ENCODE data around the gene LSAMP.

Gene LSAMP

DNA sequence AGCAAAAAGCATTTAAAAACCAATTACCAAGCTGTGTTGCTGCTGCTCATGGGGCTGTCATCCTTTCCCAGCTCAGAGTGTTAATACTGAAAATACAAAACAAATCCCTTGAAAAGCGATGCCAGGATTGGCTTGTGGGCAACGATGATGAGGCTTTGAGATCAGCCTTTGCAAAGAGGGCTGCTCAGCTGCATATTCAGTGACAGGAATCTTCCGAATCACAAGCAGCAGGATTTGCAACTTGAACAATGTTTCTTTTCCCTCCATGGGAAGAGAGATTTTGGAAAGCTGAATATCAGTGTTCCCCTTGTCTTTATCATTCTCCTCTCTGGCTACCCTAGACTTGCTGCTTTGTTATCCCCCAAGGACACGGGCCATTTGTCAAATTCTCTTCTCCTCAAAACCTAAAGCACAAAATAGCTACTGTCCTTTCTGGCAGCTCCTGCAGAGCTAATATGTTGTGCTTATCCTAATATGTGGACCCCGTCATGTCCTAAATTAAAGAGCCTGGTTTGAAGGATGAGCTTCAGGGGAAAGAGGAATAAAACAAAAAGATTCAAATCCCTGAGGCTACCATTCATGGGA is 446.2 kb downstream of the LSAMP start:
- no peak for DNase-seq

GRCh38 chr3:115996420-115997108 is 448.7 kb downstream of the LSAMP start:
- no peak for DNase-seq

GRCh38 chr3:115990669-115991068 is 454.6 kb downstream of the LSAMP start:
- no peak for DNase-seq

- no peak for DNase-seq
These were observed 455.4 kb downstream of the LSAMP start for GRCh38 chr3:115989684-115990421.

DNA sequence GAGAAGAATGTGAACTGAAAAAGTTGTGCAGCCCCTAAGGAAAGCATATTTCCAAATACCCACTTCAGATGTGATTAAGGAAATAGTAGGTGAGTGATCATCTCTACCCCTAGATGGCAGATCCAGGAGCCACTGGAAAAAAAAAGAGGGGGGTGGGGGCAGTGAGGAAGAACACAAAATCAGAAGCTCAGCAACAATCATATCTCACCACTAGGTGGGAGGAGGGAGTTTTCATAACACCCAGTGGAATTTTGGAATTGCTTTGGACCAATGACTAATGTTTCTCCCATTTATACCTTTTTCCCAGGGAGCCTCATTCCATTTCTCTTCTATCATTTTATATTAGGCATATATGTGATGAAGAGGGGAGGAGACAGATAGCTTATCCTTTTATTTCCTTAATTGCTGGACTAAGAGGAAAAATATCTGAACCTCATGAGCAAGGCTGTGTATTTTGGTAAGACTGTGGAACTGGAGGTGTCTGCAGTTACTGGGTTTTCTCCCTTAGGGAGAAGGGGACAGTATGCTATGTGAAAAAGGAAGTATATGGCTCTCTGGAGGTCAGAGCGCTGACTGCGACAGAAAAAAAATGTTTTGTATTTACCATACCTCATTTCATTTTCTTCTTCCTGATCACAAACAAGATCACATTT is 458.6 kb downstream of the LSAMP start:
- no peak for DNase-seq

- DNase-seq = no peak
These were observed 462.7 kb downstream of the LSAMP start for GRCh38 chr3:115982629-115983028.

GRCh38 chr3:115982108-115982507 is 463.2 kb downstream of the LSAMP start:
- no peak for DNase-seq

DNA sequence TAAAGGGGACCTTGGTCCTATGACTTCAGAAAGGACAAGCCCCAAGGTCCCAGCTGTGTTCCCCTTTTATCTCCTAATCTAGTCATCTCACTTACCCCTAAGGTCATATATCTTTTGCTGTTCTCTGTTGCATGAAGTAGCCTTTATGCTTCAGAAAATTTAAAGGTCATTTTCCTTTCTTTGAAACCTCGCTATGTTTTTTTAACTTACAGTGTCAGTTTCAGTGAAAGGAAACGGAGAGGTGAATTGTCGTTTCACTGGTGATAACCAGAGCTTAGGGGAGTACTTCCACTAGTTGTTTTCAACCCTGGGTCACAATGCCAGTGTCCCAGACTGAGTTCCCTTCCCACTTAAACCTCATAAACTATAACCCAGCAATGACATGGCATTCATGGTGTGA is 464.6 kb downstream of the LSAMP start:
- DNase-seq = no peak

GRCh38 chr3:115977866-115978265 is 467.4 kb downstream of the LSAMP start:
- DNase-seq = no peak

DNA sequence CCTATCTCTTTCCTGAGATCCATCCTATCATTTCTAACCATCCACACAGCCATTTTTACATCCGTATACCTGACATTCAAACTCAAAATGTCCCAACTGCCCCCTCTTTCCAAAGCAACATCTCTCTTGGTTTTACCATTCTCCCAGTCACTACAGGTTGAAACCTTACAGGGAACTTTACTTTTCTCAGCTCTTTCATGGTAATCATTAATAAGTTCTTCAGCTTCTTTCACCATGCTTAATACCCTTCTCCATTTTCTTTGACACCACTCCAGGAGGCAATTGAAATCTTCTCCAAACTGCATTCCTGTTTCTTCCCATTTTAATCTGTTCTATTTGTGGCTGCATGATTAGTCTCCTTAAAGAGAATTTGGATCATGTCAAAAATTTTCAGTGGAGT is 469.5 kb downstream of the LSAMP start:
- no peak for DNase-seq

DNA sequence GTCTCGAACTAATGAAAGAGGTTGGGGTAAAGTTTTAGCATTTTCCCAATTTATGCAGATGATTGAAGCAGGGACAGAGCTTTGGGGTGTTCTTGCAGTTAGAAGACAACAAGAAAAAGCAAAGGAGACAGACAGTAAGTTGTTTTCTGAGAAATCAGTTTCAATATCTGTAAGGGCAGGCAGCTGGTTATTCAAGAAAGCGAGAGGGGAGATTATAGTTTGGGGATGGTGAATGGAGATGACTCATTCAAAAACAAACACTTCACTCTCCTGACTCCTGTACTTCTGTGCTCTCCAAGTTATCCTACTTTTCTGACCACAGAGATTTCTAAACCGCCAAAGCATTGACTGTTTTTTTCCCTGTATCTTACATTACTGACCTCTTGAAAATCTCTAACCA is 469.9 kb downstream of the LSAMP start:
- DNase-seq = no peak

DNA sequence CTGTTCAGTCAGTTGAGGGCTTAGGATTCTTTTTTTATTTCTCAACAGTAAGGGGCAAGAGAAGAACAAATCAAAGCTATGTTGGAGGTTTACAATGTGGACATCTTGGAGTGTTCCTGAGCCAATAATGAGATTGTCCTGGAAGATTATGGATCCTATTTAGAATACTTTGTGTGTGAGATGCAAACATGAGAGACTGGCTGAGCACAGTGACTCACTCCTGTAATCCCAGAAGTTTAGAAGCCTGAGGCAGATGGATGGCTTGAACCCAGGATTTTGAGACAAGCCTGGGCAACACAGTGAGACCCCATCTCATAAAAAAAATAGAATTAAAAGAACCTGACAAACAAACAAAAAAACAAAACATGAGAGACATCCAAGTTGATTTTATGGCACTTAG is 470.3 kb downstream of the LSAMP start:
- DNase-seq = no peak

DNA sequence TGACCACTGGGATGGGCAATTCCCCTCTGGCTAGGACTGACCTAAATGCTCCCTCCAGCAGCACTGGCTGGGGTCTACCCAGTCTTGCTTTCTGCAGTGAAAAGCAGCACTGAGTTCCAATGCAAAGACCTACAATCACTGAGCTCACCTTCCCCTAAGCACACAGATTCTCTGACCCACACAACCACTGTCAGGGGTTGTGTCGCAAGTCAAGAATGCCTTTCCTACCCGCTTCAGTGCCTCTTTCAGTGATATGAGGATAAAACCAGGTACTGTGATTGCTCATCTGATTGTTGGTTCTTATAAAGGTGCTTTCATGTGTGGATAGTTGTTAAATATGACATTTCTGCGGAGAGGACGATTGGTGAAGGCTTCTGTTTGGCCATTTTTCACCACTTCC is 476.4 kb downstream of the LSAMP start:
- no peak for DNase-seq

DNA sequence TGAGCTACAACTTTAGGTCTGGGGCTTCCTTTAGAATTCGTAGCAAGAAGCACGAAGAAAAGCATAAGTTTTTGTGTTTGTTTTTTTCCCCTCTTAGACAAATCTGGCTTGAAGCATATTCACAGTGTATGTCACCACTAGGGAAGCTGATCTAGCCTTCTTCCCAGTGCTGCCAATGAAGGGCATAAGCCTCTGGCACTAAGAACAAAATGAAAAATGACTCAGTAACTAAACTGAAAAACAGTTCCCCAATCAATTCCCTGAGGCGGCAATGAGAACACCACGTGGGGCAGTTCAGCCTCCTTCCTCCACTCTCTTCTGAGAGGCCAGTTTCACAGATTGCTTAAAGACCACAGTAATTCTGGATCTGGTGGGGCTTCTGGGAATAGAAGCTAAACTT is 483.9 kb downstream of the LSAMP start:
- no peak for DNase-seq

DNA sequence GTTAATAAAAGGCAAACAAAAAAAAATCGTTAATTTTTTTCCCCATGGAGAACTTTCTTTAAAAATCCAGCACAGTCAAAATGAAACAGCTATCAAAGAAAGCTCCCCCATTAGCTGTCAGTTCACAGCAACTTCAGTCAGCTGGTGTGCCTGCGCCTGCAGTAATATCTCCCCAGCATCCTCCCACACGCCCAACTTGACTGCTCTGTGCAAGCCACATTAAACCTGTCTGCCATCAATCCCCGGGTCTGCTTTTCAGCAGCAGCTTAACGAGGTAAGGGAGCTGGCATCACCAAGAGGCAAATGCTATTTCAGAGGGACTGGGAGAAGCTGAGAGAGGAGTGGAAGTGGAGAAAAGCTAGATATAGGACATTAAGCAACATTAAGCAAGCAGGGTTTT is 484.5 kb downstream of the LSAMP start:
- no peak for DNase-seq

DNA sequence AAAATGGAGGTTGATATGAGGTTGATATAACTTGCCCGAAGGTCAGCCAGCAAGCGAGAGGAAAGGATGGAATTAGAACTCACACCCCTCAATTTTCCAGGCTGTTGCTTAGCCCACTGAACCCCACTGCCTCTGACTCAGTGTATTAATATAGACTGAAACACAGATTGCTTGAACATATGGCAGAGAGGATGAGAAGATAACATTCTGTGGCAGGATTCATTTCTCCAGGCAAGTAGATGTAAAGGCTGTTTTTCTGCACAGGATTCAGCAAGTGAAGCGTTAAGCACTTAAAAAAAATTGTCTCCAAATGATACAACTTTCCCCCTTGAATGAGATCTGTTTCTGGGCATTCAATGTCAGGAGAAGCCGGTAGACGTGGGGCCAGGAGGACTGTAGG is 486.8 kb downstream of the LSAMP start:
- DNase-seq = no peak

- DNase-seq = no peak
These were observed 498.0 kb downstream of the LSAMP start for GRCh38 chr3:115947325-115947724.

GRCh38 chr3:115943579-115943978 is 501.7 kb downstream of the LSAMP start:
- DNase-seq = no peak

GRCh38 chr3:115937054-115937453 is 508.2 kb downstream of the LSAMP start:
- DNase-seq = no peak

DNA sequence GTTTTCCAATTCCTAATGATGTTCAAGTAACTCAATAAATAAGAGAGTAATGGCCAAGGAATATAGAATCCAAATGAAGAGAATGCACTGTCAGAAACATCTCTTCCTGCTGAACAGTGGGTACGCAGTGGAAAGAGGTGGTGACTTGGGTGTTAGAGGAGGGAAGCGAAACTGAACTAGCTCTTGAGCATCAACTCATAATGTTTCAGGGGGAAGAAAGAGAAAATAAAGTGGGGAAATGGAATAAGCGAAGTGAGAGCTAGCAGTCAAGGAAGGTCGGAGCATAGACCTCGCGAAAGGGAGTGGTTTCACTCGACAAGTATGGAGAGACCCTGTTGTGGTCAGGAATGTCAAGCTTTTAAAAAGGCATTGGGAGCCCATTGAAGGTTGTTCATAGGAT is 512.5 kb downstream of the LSAMP start:
- no peak for DNase-seq

- no peak for DNase-seq
These were observed 513.7 kb downstream of the LSAMP start for GRCh38 chr3:115931581-115931980.

- no peak for DNase-seq
These were observed 514.4 kb downstream of the LSAMP start for GRCh38 chr3:115930922-115931321.

GRCh38 chr3:115930168-115930567 is 515.1 kb downstream of the LSAMP start:
- DNase-seq = no peak

GRCh38 chr3:115928376-115928775 is 516.9 kb downstream of the LSAMP start:
- DNase-seq = no peak
